ENCODE data around the gene PIANP. TPM values are rescaled to one million over a fixed set of nuclear protein-coding genes. Genes with fewer than 3 reads are reported as not detected.
"Not testable (repeated sequence)": the region's sequence is repeated elsewhere in the genome, so short reads cannot be mapped to it uniquely, and the experiment has no call there.

Gene PIANP
- total RNA-seq, 1 experiment from 2014 or later: 0.48 TPM

GRCh38 chr12:6745741-6746525, 45.3 kb upstream of the PIANP start:
- Histone ChIP-seq H3K4me3 (ENCODE audit: low read depth, low read length) (no peak overlapping the region), H3K4me1 (peaks cover 7% of the 10 kb centered on the region), H3K9me3 (no peaks in the 10 kb centered on the region), H3K27me3 (replicated peaks; ENCODE audit: control insufficient read depth, insufficient read depth, low read length) (no peaks in the 10 kb centered on the region), H3K36me3 (ENCODE audit: control insufficient read depth, insufficient read depth, low read length) (peaks cover 7% of the 10 kb centered on the region)
- CTCF ChIA-PET: interaction anchor here (1.2 to 1.5 kb wide), 2 partner anchors 21 to 192 kb away, joined by 3 read pairs; no protein-coding TSS in a partner anchor
- no TSS peak for BruUV-seq (replicated peaks)
- Mint-ChIP-seq H3K27ac (ENCODE audit: unreplicated experiment) (no peak overlapping the region), H3K36me3 (ENCODE audit: insufficient read depth, unreplicated experiment) (peaks cover 57% of the 10 kb centered on the region), H3K9me3 (ENCODE audit: unreplicated experiment) (no peaks in the 10 kb centered on the region), H3K4me3 (ENCODE audit: unreplicated experiment) (no peak overlapping the region), H3K27me3 (ENCODE audit: insufficient read depth, unreplicated experiment) (no peaks in the 10 kb centered on the region), H3K4me1 (ENCODE audit: low read depth, unreplicated experiment) (peaks cover 10% of the 10 kb centered on the region)
- TF ChIP-seq, protein P1, sequence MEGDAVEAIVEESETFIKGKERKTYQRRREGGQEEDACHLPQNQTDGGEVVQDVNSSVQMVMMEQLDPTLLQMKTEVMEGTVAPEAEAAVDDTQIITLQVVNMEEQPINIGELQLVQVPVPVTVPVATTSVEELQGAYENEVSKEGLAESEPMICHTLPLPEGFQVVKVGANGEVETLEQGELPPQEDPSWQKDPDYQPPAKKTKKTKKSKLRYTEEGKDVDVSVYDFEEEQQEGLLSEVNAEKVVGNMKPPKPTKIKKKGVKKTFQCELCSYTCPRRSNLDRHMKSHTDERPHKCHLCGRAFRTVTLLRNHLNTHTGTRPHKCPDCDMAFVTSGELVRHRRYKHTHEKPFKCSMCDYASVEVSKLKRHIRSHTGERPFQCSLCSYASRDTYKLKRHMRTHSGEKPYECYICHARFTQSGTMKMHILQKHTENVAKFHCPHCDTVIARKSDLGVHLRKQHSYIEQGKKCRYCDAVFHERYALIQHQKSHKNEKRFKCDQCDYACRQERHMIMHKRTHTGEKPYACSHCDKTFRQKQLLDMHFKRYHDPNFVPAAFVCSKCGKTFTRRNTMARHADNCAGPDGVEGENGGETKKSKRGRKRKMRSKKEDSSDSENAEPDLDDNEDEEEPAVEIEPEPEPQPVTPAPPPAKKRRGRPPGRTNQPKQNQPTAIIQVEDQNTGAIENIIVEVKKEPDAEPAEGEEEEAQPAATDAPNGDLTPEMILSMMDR (IDR thresholded peaks at IDR 0.05; ENCODE audit: insufficient read depth in 1 of 2, low read depth in 1 of 2, low read length in 1 of 2, severe bottlenecking in 1 of 2, unreplicated experiment in 1 of 2): no peak
- POLR2A ChIA-PET: interaction anchor here (0.5 kb wide), 1 partner anchor 369 kb away, joined by 3 read pairs; no protein-coding TSS in a partner anchor
- intact Hi-C loops (cut with micrococcal nuclease; ENCODE audit: unreplicated experiment): no loop called here
- no peak for DNase-seq

DNA sequence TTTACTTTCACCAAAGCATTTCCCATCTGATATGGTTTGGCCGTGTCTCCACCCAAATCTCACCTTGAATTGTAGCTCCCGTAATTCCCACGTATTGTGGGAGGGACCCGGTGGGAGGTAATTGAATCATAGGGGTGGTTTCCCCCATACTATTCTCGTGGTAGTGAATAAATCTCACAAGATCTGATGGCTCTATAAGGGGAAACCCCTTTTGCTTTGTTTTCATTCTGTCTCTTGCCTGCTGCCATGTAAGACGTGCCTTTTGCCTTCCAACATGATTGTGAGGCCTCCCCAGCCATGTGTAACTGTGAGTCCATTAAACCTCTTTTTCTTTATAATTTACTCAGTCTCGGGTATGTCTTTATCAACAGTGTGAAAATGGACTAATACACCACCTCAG, 42.7 kb upstream of the PIANP start:
- H3K36me3 ChIP-seq (ENCODE audit: control insufficient read depth, insufficient read depth, low read length); intact Hi-C loops (cut with micrococcal nuclease; ENCODE audit: unreplicated experiment); H3K9me3 ChIP-seq; DNase-seq; H3K4me3 Mint-ChIP-seq (ENCODE audit: unreplicated experiment); H3K4me1 Mint-ChIP-seq (ENCODE audit: low read depth, unreplicated experiment); H3K27me3 ChIP-seq (replicated peaks; ENCODE audit: control insufficient read depth, insufficient read depth, low read length); H3K4me3 ChIP-seq (ENCODE audit: low read depth, low read length); H3K27ac Mint-ChIP-seq (ENCODE audit: unreplicated experiment); H3K9me3 Mint-ChIP-seq (ENCODE audit: unreplicated experiment); H3K27me3 Mint-ChIP-seq (ENCODE audit: insufficient read depth, unreplicated experiment); H3K4me1 ChIP-seq; BruUV-seq (replicated peaks): not testable (repeated sequence)
- POLR2A ChIA-PET: interaction anchor here (2.1 kb wide), 1 partner anchor 9 kb away, joined by 7 read pairs; the partner anchor contains the start of gene MLF2
- H3K36me3 Mint-ChIP-seq (ENCODE audit: insufficient read depth, unreplicated experiment): peaks cover 31% of the 10 kb centered on the region
- CTCF ChIA-PET: interaction anchor here (0.9 to 1.4 kb wide), 2 partner anchors 9 to 92 kb away, joined by 3 to 6 read pairs; partner anchors contain the start of gene MLF2

DNA sequence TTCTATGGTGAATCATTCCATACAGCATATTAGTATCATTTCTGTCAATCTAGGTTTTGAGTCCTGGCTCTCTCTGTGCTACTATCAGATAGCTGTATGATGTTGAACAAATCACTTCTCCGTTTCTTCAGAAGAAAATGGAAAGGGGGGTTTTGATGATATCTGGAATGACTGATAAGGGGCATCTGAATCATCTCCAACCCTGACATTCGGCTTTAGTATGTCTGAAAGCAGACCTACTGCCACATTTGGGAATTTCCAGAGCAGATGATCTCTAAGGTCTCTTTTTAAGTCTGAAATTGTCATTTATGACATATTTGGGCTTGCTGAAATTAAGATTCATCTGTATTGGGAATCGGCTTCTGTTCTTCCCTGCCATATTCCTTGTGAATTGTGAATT, 42.2 kb upstream of the PIANP start:
- Histone ChIP-seq H3K4me1 (peaks cover 7% of the 10 kb centered on the region), H3K36me3 (ENCODE audit: control insufficient read depth, insufficient read depth, low read length) (peaks cover 1% of the 10 kb centered on the region; the same call in 1 of the 2 replicates), H3K27me3 (replicated peaks; ENCODE audit: control insufficient read depth, insufficient read depth, low read length) (no peaks in the 10 kb centered on the region), H3K9me3 (no peaks in the 10 kb centered on the region), H3K4me3 (ENCODE audit: low read depth, low read length) (no peak overlapping the region)
- Mint-ChIP-seq H3K36me3 (ENCODE audit: insufficient read depth, unreplicated experiment) (peaks cover 26% of the 10 kb centered on the region), H3K4me3 (ENCODE audit: unreplicated experiment) (no peak overlapping the region), H3K9me3 (ENCODE audit: unreplicated experiment) (no peaks in the 10 kb centered on the region), H3K27ac (ENCODE audit: unreplicated experiment) (no peak overlapping the region), H3K27me3 (ENCODE audit: insufficient read depth, unreplicated experiment) (no peaks in the 10 kb centered on the region), H3K4me1 (ENCODE audit: low read depth, unreplicated experiment) (peaks cover 10% of the 10 kb centered on the region)
- POLR2A ChIA-PET: interaction anchor here (2.1 kb wide), 1 partner anchor 10 kb away, joined by 7 read pairs; the partner anchor contains the start of gene MLF2
- intact Hi-C loops (cut with micrococcal nuclease; ENCODE audit: unreplicated experiment): no loop called here
- BruUV-seq (replicated peaks): no TSS peak
- TF ChIP-seq, protein P1 (IDR thresholded peaks at IDR 0.05; ENCODE audit: insufficient read depth in 1 of 2, low read depth in 1 of 2, low read length in 1 of 2, severe bottlenecking in 1 of 2, unreplicated experiment in 1 of 2): no peak
- no peak for DNase-seq
- CTCF ChIA-PET: interaction anchor here (0.9 to 1.4 kb wide), 2 partner anchors 10 to 93 kb away, joined by 3 to 6 read pairs; partner anchors contain the start of gene MLF2

GRCh38 chr12:6742080-6742479, 41.5 kb upstream of the PIANP start:
- H3K4me1 Mint-ChIP-seq (ENCODE audit: low read depth, unreplicated experiment); H3K36me3 ChIP-seq (ENCODE audit: control insufficient read depth, insufficient read depth, low read length); H3K27me3 Mint-ChIP-seq (ENCODE audit: insufficient read depth, unreplicated experiment); H3K27ac Mint-ChIP-seq (ENCODE audit: unreplicated experiment); H3K9me3 Mint-ChIP-seq (ENCODE audit: unreplicated experiment); H3K27me3 ChIP-seq (replicated peaks; ENCODE audit: control insufficient read depth, insufficient read depth, low read length); DNase-seq; H3K4me1 ChIP-seq; H3K4me3 Mint-ChIP-seq (ENCODE audit: unreplicated experiment); H3K4me3 ChIP-seq (ENCODE audit: low read depth, low read length); intact Hi-C loops (cut with micrococcal nuclease; ENCODE audit: unreplicated experiment); BruUV-seq (replicated peaks); H3K9me3 ChIP-seq: not testable (repeated sequence)
- ChIA-PET POLR2A (interaction anchor here (0.6 to 2.1 kb wide), 2 partner anchors 11 to 208 kb away, joined by 3 to 7 read pairs; partner anchors contain the start of genes GAPDH and MLF2), CTCF (interaction anchor here (0.9 to 1.4 kb wide), 2 partner anchors 11 to 94 kb away, joined by 3 to 6 read pairs; partner anchors contain the start of gene MLF2)
- peaks cover 19% of the 10 kb centered on the region for H3K36me3 Mint-ChIP-seq (ENCODE audit: insufficient read depth, unreplicated experiment)
